Measurements from ENCODE around the gene ATAD3C. TPM values are rescaled to one million over a fixed set of nuclear protein-coding genes. Genes with fewer than 3 reads are reported as not detected.
"Not testable (repeated sequence)": the region's sequence is repeated elsewhere in the genome, so short reads cannot be mapped to it uniquely, and the experiment has no call there.

The ATAD3C gene
- total and polyA plus RNA-seq, 4 experiments from 2014 or later, result 1.5 to 2.1 (median 1.7) TPM

DNA sequence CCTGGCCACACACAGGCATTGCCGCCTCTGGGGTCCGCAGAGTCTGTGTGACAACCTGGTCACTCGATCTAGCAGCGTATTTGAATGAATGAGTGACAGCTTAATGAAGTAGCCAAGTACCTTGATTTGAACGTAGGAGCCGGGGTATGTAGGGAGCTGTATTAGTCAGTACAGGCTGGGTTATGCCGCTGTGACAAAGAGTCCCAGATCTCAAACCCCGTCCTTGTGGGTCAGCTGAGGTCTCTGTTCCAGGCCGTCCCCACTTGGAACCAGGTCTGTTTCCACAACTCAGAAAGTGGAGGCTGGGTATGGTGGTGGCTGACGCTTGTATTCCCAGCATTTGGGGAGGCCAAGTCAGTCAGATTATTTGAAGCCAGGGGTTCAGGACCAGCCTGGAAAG is 42.1 kb downstream of the ATAD3C start:
- Mint-ChIP-seq H3K36me3 (peaks cover 33 to 42% of the 10 kb centered on the region in 2 donors), H3K4me1 (peaks cover 0 to 1% (median 0%) of the 10 kb centered on the region in 4 donors), H3K9me3 (peaks cover 0 to 17% (median 8%) of the 10 kb centered on the region in 8 donors), H3K27me3 (no peaks in the 10 kb centered on the region), H3K27ac (no peak overlapping the region), H3K4me3 (no peak overlapping the region)
- POLR2A ChIA-PET (ENCODE audit: partially characterized antibody), result no interaction called here
- Histone ChIP-seq H3K36me3 (ENCODE audit: insufficient read depth, low read length) (peaks cover 19% of the 10 kb centered on the region), H3K4me3 (ENCODE audit: low read length in 2 of 2) (no peak overlapping the region), H3K9me3 (ENCODE audit: control insufficient read depth in 1 of 2, low read length in 2 of 2) (no peaks in the 10 kb centered on the region), H3K4me1 (ENCODE audit: insufficient read depth, low read length) (no peaks in the 10 kb centered on the region), H3K27me3 (ENCODE audit: insufficient read depth, low read length) (no peaks in the 10 kb centered on the region), H3K27ac (ENCODE audit: low read depth, low read length) (no peak overlapping the region)
- CTCF ChIA-PET (ENCODE audit: partially characterized antibody), result no interaction called here
- no peak for DNase-seq
- intact Hi-C loops (cut with micrococcal nuclease), result no loop called here

DNA sequence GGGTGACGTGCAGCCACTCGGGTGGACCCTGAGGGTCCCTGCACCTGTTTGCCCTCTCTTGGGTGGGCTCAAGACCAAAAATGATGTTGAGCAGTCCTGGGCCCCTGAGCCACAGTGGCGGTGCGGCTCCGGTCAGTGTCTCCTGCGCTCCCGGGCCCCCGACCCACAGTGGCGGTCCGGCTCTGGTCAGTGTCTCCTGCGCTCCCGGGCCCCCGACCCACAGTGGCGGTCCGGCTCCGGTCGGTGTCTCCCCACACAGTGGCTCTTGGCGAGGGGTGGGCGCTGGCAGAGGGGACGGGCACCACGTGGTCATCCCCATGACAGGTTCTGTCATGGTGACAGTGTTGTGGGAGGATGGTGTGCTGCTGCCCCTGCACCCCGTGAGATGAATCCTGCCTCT is 44.8 kb downstream of the ATAD3C start:
- H3K4me3 Mint-ChIP-seq; H3K4me3 ChIP-seq (ENCODE audit: low read length in 2 of 2); H3K4me1 Mint-ChIP-seq; H3K27me3 ChIP-seq (ENCODE audit: insufficient read depth, low read length); H3K9me3 ChIP-seq (ENCODE audit: control insufficient read depth in 1 of 2, low read length in 2 of 2); POLR2A ChIA-PET (ENCODE audit: partially characterized antibody); intact Hi-C loops (cut with micrococcal nuclease); CTCF ChIA-PET (ENCODE audit: partially characterized antibody); DNase-seq; H3K27ac Mint-ChIP-seq; H3K27ac ChIP-seq (ENCODE audit: low read depth, low read length); H3K27me3 Mint-ChIP-seq; H3K4me1 ChIP-seq (ENCODE audit: insufficient read depth, low read length): not testable (repeated sequence)
- peaks cover 26 to 37% of the 10 kb centered on the region in 2 donors for H3K36me3 Mint-ChIP-seq
- H3K9me3 Mint-ChIP-seq, result peaks cover 0 to 17% (median 8%) of the 10 kb centered on the region in 8 donors
- peaks cover 14% of the 10 kb centered on the region for H3K36me3 ChIP-seq (ENCODE audit: insufficient read depth, low read length)

DNA sequence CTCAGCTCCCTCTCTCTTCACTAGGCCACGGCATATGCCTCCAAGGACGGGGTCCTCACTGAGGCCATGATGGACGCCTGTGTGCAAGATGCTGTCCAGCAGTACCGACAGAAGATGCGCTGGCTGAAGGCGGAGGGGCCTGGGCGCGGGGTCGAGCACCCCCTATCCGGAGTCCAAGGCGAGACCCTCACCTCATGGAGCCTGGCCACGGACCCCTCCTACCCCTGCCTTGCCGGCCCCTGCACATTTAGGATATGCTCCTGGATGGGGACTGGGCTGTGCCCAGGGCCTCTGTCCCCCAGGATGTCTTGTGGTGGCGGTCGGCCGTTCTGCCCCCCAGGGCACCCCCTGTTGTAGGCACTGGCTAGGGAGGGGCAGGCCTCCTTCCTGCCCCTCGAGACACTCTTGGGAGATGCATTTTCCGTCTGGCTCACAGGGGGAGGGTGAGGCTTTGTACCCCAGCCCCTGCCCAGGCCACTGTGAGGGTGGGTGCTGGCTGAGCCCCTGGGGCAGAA is 46.0 kb downstream of the ATAD3C start:
- CTCF ChIA-PET (ENCODE audit: partially characterized antibody); H3K27me3 ChIP-seq (ENCODE audit: insufficient read depth, low read length); H3K4me1 Mint-ChIP-seq; H3K27me3 Mint-ChIP-seq; H3K4me1 ChIP-seq (ENCODE audit: insufficient read depth, low read length); H3K27ac ChIP-seq (ENCODE audit: low read depth, low read length); H3K27ac Mint-ChIP-seq; H3K4me3 Mint-ChIP-seq; intact Hi-C loops (cut with micrococcal nuclease); H3K4me3 ChIP-seq (ENCODE audit: low read length in 2 of 2); DNase-seq; H3K9me3 ChIP-seq (ENCODE audit: control insufficient read depth in 1 of 2, low read length in 2 of 2); POLR2A ChIA-PET (ENCODE audit: partially characterized antibody): not testable (repeated sequence)
- peaks cover 0 to 17% (median 8%) of the 10 kb centered on the region in 8 donors for H3K9me3 Mint-ChIP-seq
- peaks cover 11% of the 10 kb centered on the region for H3K36me3 ChIP-seq (ENCODE audit: insufficient read depth, low read length)
- H3K36me3 Mint-ChIP-seq, result peaks cover 22 to 30% of the 10 kb centered on the region in 2 donors

DNA sequence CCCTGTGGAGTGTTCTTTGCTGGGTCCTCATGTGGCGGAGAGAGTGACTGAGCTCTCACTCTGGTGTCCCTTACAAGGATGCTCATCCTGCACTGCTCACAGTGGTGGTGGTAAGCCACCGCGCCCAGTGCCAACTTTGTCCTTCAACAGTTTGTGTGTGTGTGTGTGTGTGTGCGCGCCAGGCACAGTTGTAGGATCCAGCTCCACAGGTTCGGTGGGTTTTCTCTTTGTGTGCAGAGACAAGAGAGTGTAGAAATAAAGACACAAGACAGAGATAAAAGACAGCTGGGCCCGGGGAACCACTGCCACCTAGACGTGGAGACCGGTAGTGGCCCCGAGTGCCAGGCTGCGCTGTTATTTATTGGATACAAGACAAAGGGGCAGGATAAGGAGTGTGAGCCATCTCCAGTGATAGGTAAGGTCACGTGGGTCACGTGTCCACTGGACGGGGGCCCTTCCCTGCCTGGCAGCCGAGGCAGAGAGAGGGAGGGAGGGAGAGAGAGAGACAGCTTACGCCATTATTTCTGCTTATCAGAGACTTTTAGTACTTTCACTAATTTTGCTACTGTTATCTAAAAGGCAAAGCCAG is 55.4 kb downstream of the ATAD3C start:
- H3K4me3 ChIP-seq (ENCODE audit: low read length in 2 of 2); intact Hi-C loops (cut with micrococcal nuclease): not testable (repeated sequence)
- peak; percentile 69 to 86 (median 76) for DNase-seq

DNA sequence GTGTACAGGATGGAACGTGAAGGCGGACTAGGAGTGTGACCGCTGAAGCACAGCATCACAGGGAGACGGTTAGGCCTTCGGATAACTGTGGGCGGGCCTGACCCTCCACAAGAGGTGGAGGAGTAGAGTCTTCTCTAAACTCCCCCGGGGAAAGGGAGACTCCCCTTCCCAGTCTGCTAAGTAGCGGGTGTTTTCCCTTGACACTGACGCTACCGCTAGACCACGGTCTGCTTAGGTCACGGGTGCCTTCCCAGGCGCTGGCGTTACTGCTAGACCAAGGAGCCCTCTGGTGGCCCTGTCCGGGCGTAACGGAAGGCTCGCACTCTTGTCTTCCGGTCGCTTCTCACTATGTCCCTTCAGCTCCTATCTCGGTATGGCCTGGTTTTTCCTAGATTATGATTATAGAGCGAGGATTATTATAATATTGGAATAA is 55.9 kb downstream of the ATAD3C start:
- H3K4me3 ChIP-seq (ENCODE audit: low read length in 2 of 2); DNase-seq; H3K9me3 Mint-ChIP-seq; H3K36me3 Mint-ChIP-seq; H3K27me3 ChIP-seq (ENCODE audit: insufficient read depth, low read length); intact Hi-C loops (cut with micrococcal nuclease); H3K4me1 ChIP-seq (ENCODE audit: insufficient read depth, low read length); H3K36me3 ChIP-seq (ENCODE audit: insufficient read depth, low read length); H3K9me3 ChIP-seq (ENCODE audit: control insufficient read depth in 1 of 2, low read length in 2 of 2); H3K27me3 Mint-ChIP-seq: not testable (repeated sequence)
- H3K27ac ChIP-seq (ENCODE audit: low read depth, low read length), result peak overlapping the region; percentile 26
- ChIA-PET CTCF (ENCODE audit: partially characterized antibody) (interaction anchor here (0.9 kb wide), 2 partner anchors 35 to 105 kb away, joined by 3 to 4 read pairs; no protein-coding TSS in a partner anchor), POLR2A (ENCODE audit: partially characterized antibody) (interaction anchor here (1.0 kb wide), 1 partner anchor 126 kb away, joined by 3 read pairs; no protein-coding TSS in a partner anchor)
- H3K4me1 Mint-ChIP-seq, result peaks cover 6 to 14% (median 11%) of the 10 kb centered on the region in 4 donors
- H3K4me3 Mint-ChIP-seq, result peak overlapping the region; percentile 66 to 92 (median 88)
- H3K27ac Mint-ChIP-seq, result peak overlapping the region; percentile 75 to 95 (median 89)

More for the DNA sequence above, 55.4 kb downstream of the ATAD3C start:
- not testable (repeated sequence) for H3K27me3 Mint-ChIP-seq; H3K9me3 Mint-ChIP-seq; H3K27me3 ChIP-seq (ENCODE audit: insufficient read depth, low read length); H3K36me3 ChIP-seq (ENCODE audit: insufficient read depth, low read length); H3K4me1 ChIP-seq (ENCODE audit: insufficient read depth, low read length); H3K9me3 ChIP-seq (ENCODE audit: control insufficient read depth in 1 of 2, low read length in 2 of 2); H3K36me3 Mint-ChIP-seq
- H3K27ac ChIP-seq (ENCODE audit: low read depth, low read length), result peak overlapping the region; percentile 26
- H3K4me3 Mint-ChIP-seq, result peak overlapping the region; percentile 66 to 92 (median 88)
- peak overlapping the region; percentile 75 to 95 (median 89) for H3K27ac Mint-ChIP-seq
- POLR2A ChIA-PET (ENCODE audit: partially characterized antibody), result interaction anchor here (1.0 kb wide), 1 partner anchor 126 kb away, joined by 3 read pairs; no protein-coding TSS in a partner anchor
- peaks cover 6 to 14% (median 11%) of the 10 kb centered on the region in 4 donors for H3K4me1 Mint-ChIP-seq
- CTCF ChIA-PET (ENCODE audit: partially characterized antibody), result interaction anchor here (0.5 to 0.9 kb wide), 5 partner anchors 33 to 200 kb away, joined by 3 to 4 read pairs (median 3); no protein-coding TSS in a partner anchor

- H3K4me1 ChIP-seq (ENCODE audit: insufficient read depth, low read length); H3K9me3 ChIP-seq (ENCODE audit: control insufficient read depth in 1 of 2, low read length in 2 of 2); CTCF ChIA-PET (ENCODE audit: partially characterized antibody); intact Hi-C loops (cut with micrococcal nuclease); H3K4me3 ChIP-seq (ENCODE audit: low read length in 2 of 2); DNase-seq; H3K9me3 Mint-ChIP-seq; H3K27ac ChIP-seq (ENCODE audit: low read depth, low read length); H3K36me3 Mint-ChIP-seq; H3K36me3 ChIP-seq (ENCODE audit: insufficient read depth, low read length); H3K27me3 ChIP-seq (ENCODE audit: insufficient read depth, low read length); H3K27me3 Mint-ChIP-seq: not testable (repeated sequence)
- H3K4me3 Mint-ChIP-seq, result peak overlapping the region; percentile 48 to 92 (median 85)
- POLR2A ChIA-PET (ENCODE audit: partially characterized antibody), result interaction anchor here (1.0 kb wide), 1 partner anchor 125 kb away, joined by 3 read pairs; no protein-coding TSS in a partner anchor
- H3K4me1 Mint-ChIP-seq, result peaks cover 7 to 16% (median 12%) of the 10 kb centered on the region in 4 donors
- peak overlapping the region in 6 of 7 donors; percentile 68 to 95 (median 84) for H3K27ac Mint-ChIP-seq
These were observed 56.3 kb downstream of the ATAD3C start for GRCh38 chr1:1505801-1506200.

DNA sequence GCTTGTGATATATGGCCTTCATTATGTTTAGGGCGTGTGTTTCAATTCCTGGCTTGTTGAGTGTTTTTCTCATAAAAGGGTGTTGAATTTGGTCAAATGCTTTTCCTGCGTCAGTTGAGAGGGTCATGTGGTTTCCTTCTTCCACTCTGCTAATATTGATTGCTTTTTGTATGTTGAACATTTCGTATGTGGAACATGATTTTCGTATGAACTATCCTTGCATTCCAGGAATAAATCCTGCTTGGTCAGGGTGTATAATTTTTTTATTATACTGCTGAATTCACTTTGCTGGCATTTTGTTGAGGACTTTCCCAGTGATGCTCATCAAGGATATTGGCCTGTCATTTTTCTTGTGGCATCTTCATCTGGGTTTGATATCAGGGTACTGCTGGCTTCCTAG is 57.8 kb downstream of the ATAD3C start:
- H3K4me3 ChIP-seq (ENCODE audit: low read length in 2 of 2), result no peak overlapping the region
- peaks cover 12 to 27% (median 17%) of the 10 kb centered on the region in 4 donors for H3K4me1 Mint-ChIP-seq
- no peak for DNase-seq
- no peaks in the 10 kb centered on the region for H3K27me3 ChIP-seq (ENCODE audit: insufficient read depth, low read length)
- H3K36me3 Mint-ChIP-seq, result peaks cover 0 to 5% of the 10 kb centered on the region in 2 donors
- intact Hi-C loops (cut with micrococcal nuclease), result no loop called here
- peak overlapping the region in 1 of 8 donors; percentile 10 for H3K4me3 Mint-ChIP-seq
- peaks cover 9% of the 10 kb centered on the region for H3K4me1 ChIP-seq (ENCODE audit: insufficient read depth, low read length)
- no peaks in the 10 kb centered on the region for H3K27me3 Mint-ChIP-seq
- CTCF ChIA-PET (ENCODE audit: partially characterized antibody), result no interaction called here
- peak overlapping the region in 1 of 7 donors; percentile 48 for H3K27ac Mint-ChIP-seq
- H3K9me3 Mint-ChIP-seq, result peaks cover 0 to 5% (median 0%) of the 10 kb centered on the region in 8 donors
- no peaks in the 10 kb centered on the region for H3K9me3 ChIP-seq (ENCODE audit: control insufficient read depth in 1 of 2, low read length in 2 of 2)
- POLR2A ChIA-PET (ENCODE audit: partially characterized antibody), result no interaction called here
- no peak overlapping the region for H3K27ac ChIP-seq (ENCODE audit: low read depth, low read length)
- no peaks in the 10 kb centered on the region for H3K36me3 ChIP-seq (ENCODE audit: insufficient read depth, low read length)
